Natural killer cell (primary cell): ENCODE results near the gene MSMB. TPM values are rescaled to one million over a fixed set of nuclear protein-coding genes. Genes with fewer than 3 reads are reported as not detected.

Experiments
- ATAC-seq, 3 donors: fragments of 150-1000 bp in 2 of 3; fragments of 200-7000 bp in 1 of 3; cut with Tn5 transposase; 1 replicate in 1 of 3; 2 replicates in 2 of 3; pipeline ENCODE4 v1.10.0; 2021; ENCODE audit warnings: mild to moderate bottlenecking in 2 of 3, moderate library complexity in 2 of 3
- DNase-seq, 2 donors: peaks; one replicate each; pipeline versions ENCODE4 v3.0.0 to v3.0.0-alpha.2; 2013 to 2021; ENCODE audit warnings: mixed read lengths in 1 of 2
- H3K27ac ChIP-seq: one replicate; pipeline ENCODE4 v1.5.1; 2013; ENCODE audit warnings: mild to moderate bottlenecking, low read length
- H3K27me3 ChIP-seq: one replicate; pipeline ENCODE4 v1.6.1; 2013; ENCODE audit warnings: low read length; ENCODE audit not compliant: control insufficient read depth, insufficient read depth
- H3K36me3 ChIP-seq: one replicate; pipeline ENCODE4 v1.6.1; 2013; ENCODE audit warnings: low read length; ENCODE audit not compliant: control insufficient read depth, insufficient read depth
- H3K4me1 ChIP-seq: one replicate; pipeline ENCODE4 v1.6.1; 2013; ENCODE audit warnings: low read length; ENCODE audit not compliant: control insufficient read depth, insufficient read depth
- H3K4me3 ChIP-seq: one replicate; pipeline ENCODE4 v1.5.1; 2013; ENCODE audit warnings: low read length
- H3K9me3 ChIP-seq: one replicate; pipeline ENCODE4 v1.6.1; 2013; ENCODE audit warnings: low read length; ENCODE audit not compliant: control insufficient read depth, insufficient read depth
- H3K27ac Mint-ChIP-seq, 2 donors: one replicate each; pipeline ENCODE4 v1.8.0; 2022; ENCODE audit warnings: mild to moderate bottlenecking in 2 of 2, mixed read lengths in 2 of 2, moderate library complexity in 1 of 2
- H3K27me3 Mint-ChIP-seq, 2 donors: one replicate each; pipeline ENCODE4 v1.8.0; 2022; ENCODE audit warnings: low read depth in 2 of 2, mixed read lengths in 2 of 2
- H3K36me3 Mint-ChIP-seq: one replicate; pipeline ENCODE4 v1.8.0; 2022; ENCODE audit warnings: mixed read lengths
- H3K4me1 Mint-ChIP-seq, 2 donors: one replicate each; pipeline ENCODE4 v1.8.0; 2022; ENCODE audit warnings: mixed read lengths in 2 of 2
- H3K4me3 Mint-ChIP-seq: one replicate; pipeline ENCODE4 v1.8.0; 2022; ENCODE audit warnings: mild to moderate bottlenecking, moderate library complexity, mixed read lengths
- H3K9me3 Mint-ChIP-seq, 2 donors: one replicate each; pipeline ENCODE4 v1.8.0; 2022; ENCODE audit warnings: mixed read lengths in 2 of 2
- CTCF ChIP-seq: fragments of 200-600 bp; IDR thresholded peaks from one replicate; pipeline ENCODE4 v1.8.0; 2022; ENCODE audit warnings: antibody characterized with exemption
- WGBS: methylation state at CpG from one replicate; pipeline ENCODE4 v1.1.7; 2013; ENCODE audit warnings: missing lambda C conversion rate; ENCODE audit not compliant: insufficient coverage; 5-methylcytosine and 5-hydroxymethylcytosine counted together
- intact Hi-C: fragments of 100-400 bp; cut with micrococcal nuclease; formaldehyde crosslinking; loops from one replicate; pipeline ENCODE4 v1.14.2; 2022
- total RNA-seq, 4 donors: library from RNA; stranded (reverse); fragments of 120-200 nt in 1 of 4; gene quantifications; one replicate each; pipeline versions ENCODE4 v1.2.3 to v1.2.4, GENCODE V29; 2013 to 2022

MSMB gene
- total RNA-seq, 3 donors from 2014 or later (not counting 1 experiment from before 2014, with no cell fraction given) = not detected

GRCh38 chr10:46030091-46030937 lies 15.8 kb downstream of the MSMB start, which contains the start of gene NCOA4:
Gene NCOA4, minus strand, starts transcription at chr10:46030623. Its CDS starts 13,943 bp downstream, at chr10:46016680.
- 1% methylated on average over 59 of the region's 59 CpGs for WGBS

GRCh38 chr10:46029461-46030030 lies 16.5 kb downstream of the MSMB start:
- DNase-seq (peak in 1 of 2 donors; percentile 27), ATAC-seq (no peak)
- Histone ChIP-seq H3K27ac (peak overlapping the region; percentile 84), H3K4me1 (peaks cover 17% of the 10 kb centered on the region), H3K4me3 (peak overlapping the region; percentile 68), H3K9me3 (no peaks in the 10 kb centered on the region), H3K27me3 (no peaks in the 10 kb centered on the region), H3K36me3 (peaks cover 4% of the 10 kb centered on the region)
- no peak for TF ChIP-seq CTCF
- WGBS = 32% methylated on average over 6 of the region's 6 CpGs
- peak overlapping the region; percentile 93 to 99 for H3K27ac Mint-ChIP-seq
- intact Hi-C loops = loop anchor here (5.0 kb wide), 2 partner anchors 57 to 562 kb away; partner anchors contain the start of gene TIMM23
- no peaks in the 10 kb centered on the region for H3K27me3 Mint-ChIP-seq
- H3K4me1 Mint-ChIP-seq = peaks cover 56 to 64% of the 10 kb centered on the region in 2 donors
- H3K9me3 Mint-ChIP-seq = no peaks in the 10 kb centered on the region
- no peaks in the 10 kb centered on the region for H3K36me3 Mint-ChIP-seq
- H3K4me3 Mint-ChIP-seq = peak overlapping the region; percentile 96

More at GRCh38 chr10:46030091-46030937, 15.8 kb downstream of the MSMB start, which contains the start of gene NCOA4:
- Mint-ChIP-seq H3K36me3 (no peaks in the 10 kb centered on the region), H3K27me3 (peaks cover 3% of the 10 kb centered on the region in 2 donors), H3K9me3 (no peaks in the 10 kb centered on the region), H3K4me3 (peak within 1 kb of the TSS; percentile 96), H3K4me1 (peaks cover 49 to 56% of the 10 kb centered on the region in 2 donors), H3K27ac (peak within 1 kb of the TSS; percentile 93 to 99)
- ATAC-seq (peak; percentile 97 to 99 (median 97)), DNase-seq (peak; percentile 92 to 100)
- H3K4me3 ChIP-seq = peak within 1 kb of the TSS; percentile 68
- H3K27ac ChIP-seq = peak within 1 kb of the TSS; percentile 84
- H3K4me1 ChIP-seq = peaks cover 13% of the 10 kb centered on the region
- peak; percentile 71 for TF ChIP-seq CTCF
- no peaks in the 10 kb centered on the region for H3K27me3 ChIP-seq
- intact Hi-C loops = no loop called here
- no peaks in the 10 kb centered on the region for H3K9me3 ChIP-seq
- peaks cover 4% of the 10 kb centered on the region for H3K36me3 ChIP-seq

GRCh38 chr10:46028584-46029460 lies 17.2 kb downstream of the MSMB start:
- peaks cover 4% of the 10 kb centered on the region for H3K36me3 ChIP-seq
- H3K4me3 Mint-ChIP-seq = peak overlapping the region; percentile 96
- no peak overlapping the region for H3K4me3 ChIP-seq
- no peaks in the 10 kb centered on the region for H3K9me3 ChIP-seq
- no peaks in the 10 kb centered on the region for H3K27me3 ChIP-seq
- H3K4me1 ChIP-seq = peaks cover 17% of the 10 kb centered on the region
- H3K27ac ChIP-seq = no peak overlapping the region
- no peaks in the 10 kb centered on the region for H3K27me3 Mint-ChIP-seq
- H3K9me3 Mint-ChIP-seq = no peaks in the 10 kb centered on the region
- DNase-seq (peak in 1 of 2 donors; percentile 76), ATAC-seq (peak in 2 of 3 donors; percentile 15 to 26)
- H3K4me1 Mint-ChIP-seq = peaks cover 64 to 70% of the 10 kb centered on the region in 2 donors
- TF ChIP-seq CTCF = peak; percentile 69
- peak overlapping the region; percentile 93 to 99 for H3K27ac Mint-ChIP-seq
- H3K36me3 Mint-ChIP-seq = no peaks in the 10 kb centered on the region
- 5% methylated on average over 2 of the region's 6 CpGs for WGBS
- intact Hi-C loops = loop anchor here (5.0 kb wide), 2 partner anchors 57 to 562 kb away; partner anchors contain the start of gene TIMM23
